IMR-90 (cell line): Measurements from ENCODE around the gene AZU1. TPM values are rescaled to one million over a fixed set of nuclear protein-coding genes. Genes with fewer than 3 reads are reported as not detected.

Experiments used
- ATAC-seq: fragments of 200-7000 bp; cut with Tn5 transposase; 2 replicates; pipeline ENCODE4 v1.9.1; 2020; ENCODE audit warnings: low read depth, mild to moderate bottlenecking, moderate library complexity
- BruUV-seq: library from RNA; stranded (reverse); fragments of 400-500 nt; replicated peaks from 2 replicates; lab custom pipeline; 2021; lab: Mats Ljungman, UMichigan
- CTCF ChIA-PET: fragments of 300-600 bp; formaldehyde crosslinking; extraction: SDS; loops from one replicate; lab custom pipeline; 2021; ENCODE audit warnings: antibody characterized with exemption; lab: Yijun Ruan, JAX
- POLR2A ChIA-PET: fragments of 300-600 bp; sonication (Branson Sonifier 250); formaldehyde crosslinking; loops from one replicate; lab custom pipeline; 2022; ENCODE audit warnings: antibody characterized with exemption; ENCODE audit not compliant: unreplicated experiment; lab: Charles Lee
- DNase-seq: peaks from one replicate; pipeline ENCODE4 v3.0.0; 2013
- H2AFZ ChIP-seq: replicated peaks from 2 replicates; pipeline ENCODE3; 2013; ENCODE audit warnings: low read length, mild to moderate bottlenecking; ENCODE audit not compliant: poor library complexity
- H2AK5ac ChIP-seq: 2 replicates; pipeline ENCODE4 v1.6.1; 2013; ENCODE audit warnings: low read depth, low read length, inconsistent platforms
- H2AK9ac ChIP-seq: replicated peaks from 2 replicates; pipeline ENCODE3; 2013; ENCODE audit warnings: mild to moderate bottlenecking, low read depth, low read length, moderate library complexity; ENCODE audit not compliant: poor library complexity
- H2BK120ac ChIP-seq: 2 replicates; pipeline ENCODE4 v1.6.1; 2013; ENCODE audit warnings: low read depth, low read length, inconsistent platforms
- H2BK15ac ChIP-seq: 3 replicates; pipeline ENCODE4 v1.6.1; 2013; ENCODE audit warnings: low read depth, low read length, inconsistent platforms
- H2BK20ac ChIP-seq: 2 replicates; pipeline ENCODE4 v1.6.1; 2013; ENCODE audit warnings: low read depth, mild to moderate bottlenecking, inconsistent platforms, low read length, moderate library complexity
- H2BK5ac ChIP-seq: 2 replicates; pipeline ENCODE4 v1.6.1; 2013; ENCODE audit warnings: mild to moderate bottlenecking, low read depth, low read length, inconsistent platforms; ENCODE audit not compliant: poor library complexity, severe bottlenecking
- H3K14ac ChIP-seq: replicated peaks from 2 replicates; pipeline ENCODE4 v1.6.1; 2013; ENCODE audit warnings: low read depth, low read length, inconsistent platforms
- H3K18ac ChIP-seq: 2 replicates; pipeline ENCODE4 v1.6.1; 2013; ENCODE audit warnings: low read depth, low read length, control low read depth
- H3K23ac ChIP-seq: 2 replicates; pipeline ENCODE4 v1.6.1; 2013; ENCODE audit warnings: low read depth, low read length, inconsistent platforms
- H3K27ac ChIP-seq: 2 replicates; pipeline ENCODE4 v1.5.1; 2013; ENCODE audit warnings: mild to moderate bottlenecking, control low read depth, low read length; ENCODE audit not compliant: insufficient read depth
- H3K27me3 ChIP-seq: 2 replicates; pipeline ENCODE4 v1.6.1; 2013; ENCODE audit warnings: low read length; ENCODE audit not compliant: control insufficient read depth, insufficient read depth
- H3K36me3 ChIP-seq: 2 replicates; pipeline ENCODE4 v1.6.1; 2013; ENCODE audit warnings: low read length, mixed read lengths; ENCODE audit not compliant: control insufficient read depth, insufficient read depth
- H3K4ac ChIP-seq: 2 replicates; pipeline ENCODE4 v1.6.1; 2013; ENCODE audit warnings: low read depth, low read length, inconsistent platforms
- H3K4me1 ChIP-seq: 2 replicates; pipeline ENCODE4 v1.6.1; 2013; ENCODE audit warnings: low read length, mixed read lengths; ENCODE audit not compliant: control insufficient read depth, insufficient read depth
- H3K4me2 ChIP-seq: 2 replicates; pipeline ENCODE4 v1.6.1; 2013; ENCODE audit warnings: low read depth, mild to moderate bottlenecking, control low read depth, low read length, moderate library complexity
- H3K4me3 ChIP-seq: 2 replicates; pipeline ENCODE4 v1.5.1; 2013; ENCODE audit warnings: low read depth, mild to moderate bottlenecking, control low read depth, low read length, moderate library complexity; ENCODE audit not compliant: insufficient read depth
- H3K56ac ChIP-seq: 2 replicates; pipeline ENCODE4 v1.6.1; 2013; ENCODE audit warnings: low read length, inconsistent platforms; ENCODE audit not compliant: insufficient read depth; ENCODE audit errors: extremely low read depth
- H3K79me1 ChIP-seq, 2 experiments: 2 replicates each; pipeline ENCODE4 v1.6.1; 2013; ENCODE audit warnings: low read length in 2 of 2, inconsistent platforms in 1 of 2, low read depth in 1 of 2
- H3K9ac ChIP-seq: 2 replicates; pipeline ENCODE4 v1.6.1; 2013; ENCODE audit warnings: low read depth, low read length, control low read depth
- H3K9me1 ChIP-seq: 2 replicates; pipeline ENCODE4 v1.6.1; 2013; ENCODE audit warnings: low read length, inconsistent platforms; ENCODE audit not compliant: insufficient read depth
- H3K9me3 ChIP-seq: 2 replicates; pipeline ENCODE4 v1.6.1; 2013; ENCODE audit warnings: low read length; ENCODE audit not compliant: control insufficient read depth, insufficient read depth
- H4K20me1 ChIP-seq: 2 replicates; pipeline ENCODE4 v1.6.1; 2013; ENCODE audit warnings: low read length, inconsistent platforms; ENCODE audit not compliant: insufficient read depth
- H4K5ac ChIP-seq: 2 replicates; pipeline ENCODE4 v1.6.1; 2013; ENCODE audit warnings: mild to moderate bottlenecking, low read depth, low read length, control low read depth
- H4K8ac ChIP-seq, 2 experiments: 2 replicates each; pipeline ENCODE4 v1.6.1; 2013; ENCODE audit warnings: low read depth in 2 of 2, low read length in 2 of 2, control low read depth in 1 of 2, inconsistent platforms in 1 of 2
- H4K91ac ChIP-seq: 2 replicates; pipeline ENCODE4 v1.6.1; 2013; ENCODE audit warnings: low read depth, low read length, inconsistent platforms; ENCODE audit not compliant: insufficient read depth
- MAFK ChIP-seq: IDR thresholded peaks from 2 replicates; pipeline ENCODE4 v1.6.1; 2012; ENCODE audit warnings: low read depth, low read length, improper control_type of control experiment
- POLR2A ChIP-seq: IDR thresholded peaks from 2 replicates; pipeline ENCODE4 v1.6.1; 2012; ENCODE audit warnings: mild to moderate bottlenecking, low read depth, low read length
- RFX5 ChIP-seq: IDR thresholded peaks from 2 replicates; pipeline ENCODE4 v1.8.0; 2012; ENCODE audit warnings: low read depth, mild to moderate bottlenecking, low read length, moderate library complexity
- SMC3 ChIP-seq: fragments of 150-350 bp; IDR thresholded peaks from 2 replicates; pipeline ENCODE4 v1.6.1; 2016; ENCODE audit warnings: low read depth, mild to moderate bottlenecking, antibody characterized with exemption, low read length, moderate library complexity
- whole genome bisulfite sequencing, 2 experiments: methylation state at CpG; one replicate each; pipeline versions ENCODE4 v1.1.5 to v1.1.7; 2013; ENCODE audit warnings: missing lambda C conversion rate in 2 of 2; ENCODE audit not compliant: insufficient read length in 1 of 2; ENCODE audit errors: extremely low coverage in 2 of 2; 5-methylcytosine and 5-hydroxymethylcytosine counted together
- dilution Hi-C: fragments of 300-500 bp; cut with HindIII; formaldehyde crosslinking; loops from one replicate; pipeline ENCODE4 v1.14.3; 2018; ENCODE audit warnings: low sequenced_read_pairs; ENCODE audit not compliant: unreplicated experiment
- in situ Hi-C: fragments of 300-500 bp; cut with MboI; formaldehyde crosslinking; loops from 3 replicates; pipeline ENCODE4 v1.14.3; 2019; ENCODE audit warnings: low sequenced_read_pairs, inconsistent platforms, mixed read lengths
- intact Hi-C: fragments of 100-400 bp; cut with micrococcal nuclease; formaldehyde crosslinking; loops from 2 replicates; pipeline ENCODE4 v1.10.0; 2022
- polyA plus RNA-seq, 3 experiments: library from polyadenylated mRNA; depleted of rRNA; stranded (reverse); fragments of >200 nt; gene quantifications; 2 replicates each; pipeline ENCODE4 v1.2.3, GENCODE V29; 2012; ENCODE audit warnings: low replicate concordance in 1 of 3
- total RNA-seq: library from RNA; depleted of rRNA; stranded (reverse); fragments of >200 nt; gene quantifications from 2 replicates; pipeline ENCODE4 v1.2.3, GENCODE V29; 2012

Gene AZU1
- total and polyA plus RNA-seq, 2 of the 4 experiments (the other 2 are of a cell fraction) = 0.12 TPM; not detected in 1

DNA sequence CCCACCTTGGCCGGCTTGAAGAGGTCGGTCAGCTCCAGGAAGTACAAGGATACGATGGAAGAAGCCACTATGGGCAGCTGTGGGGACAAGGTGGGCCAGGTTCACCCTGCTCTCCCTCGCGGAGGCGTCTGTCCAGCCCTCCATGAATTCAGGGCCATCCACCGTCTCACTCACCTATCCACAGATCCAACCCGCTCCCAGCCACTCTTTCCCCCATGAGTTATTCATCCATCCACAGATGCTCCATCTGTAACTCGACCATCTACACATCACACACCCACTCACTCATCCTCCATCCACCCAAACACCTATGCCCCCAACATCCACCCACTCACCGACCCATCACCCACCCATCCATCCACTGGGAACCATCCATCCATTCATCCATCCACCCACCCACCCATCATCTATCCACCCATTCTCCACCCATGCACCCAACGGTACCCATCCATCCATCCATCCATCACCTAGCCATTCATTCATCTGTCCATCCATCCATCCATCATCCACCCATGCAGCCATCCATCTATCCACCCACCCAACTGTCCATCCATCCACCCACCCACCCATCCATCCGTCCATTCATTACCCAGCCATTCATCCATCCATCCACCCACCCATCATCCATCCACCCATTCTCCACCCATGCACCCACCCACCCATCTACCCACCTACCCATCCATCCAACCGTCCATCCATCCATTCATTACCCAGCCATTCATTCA lies 11.7 kb upstream of the AZU1 start:
- BruUV-seq = no TSS peak
- no peaks in the 10 kb centered on the region for H3K9me1 ChIP-seq
- H4K91ac ChIP-seq = no peak overlapping the region
- in situ Hi-C loops = no loop called here
- peaks cover 37% of the 10 kb centered on the region for H3K36me3 ChIP-seq
- no peak overlapping the region for H3K9ac ChIP-seq
- H2BK20ac ChIP-seq = no peak overlapping the region
- no peak overlapping the region for H2BK120ac ChIP-seq
- WGBS, 2 experiments = 94 to 100% methylated on average over 2 to 13 of the region's 13 CpGs
- H2AFZ ChIP-seq = no peak overlapping the region
- H3K4me2 ChIP-seq = no peak overlapping the region
- no peak overlapping the region for H2BK15ac ChIP-seq
- no peak overlapping the region for H3K23ac ChIP-seq
- no peaks in the 10 kb centered on the region for H3K27me3 ChIP-seq
- DNase-seq = no peak
- ChIA-PET CTCF (no interaction called here), POLR2A (no interaction called here)
- no peak overlapping the region for H3K4ac ChIP-seq
- no peak overlapping the region for H4K8ac ChIP-seq
- H2BK5ac ChIP-seq = peak overlapping the region; percentile 33
- TF ChIP-seq SMC3 = no peak
- TF ChIP-seq POLR2A = 0 out of 2 replicates have a peak, but pooled peaks have one; percentile 23
- TF ChIP-seq MAFK = no peak
- TF ChIP-seq RFX5 = no peak
- H3K27ac ChIP-seq = no peak overlapping the region
- H3K79me1 ChIP-seq = peaks cover 0 to 7% of the 10 kb centered on the region in 2 experiments; a peak in 2 of 4 replicates
- peaks cover 17% of the 10 kb centered on the region; the same call in 1 of the 2 replicates for H4K20me1 ChIP-seq
- no peak overlapping the region for H3K4me3 ChIP-seq
- no peak overlapping the region for H2AK5ac ChIP-seq
- dilution Hi-C loops = no loop called here
- no peaks in the 10 kb centered on the region for H3K9me3 ChIP-seq
- no peak overlapping the region for H2AK9ac ChIP-seq
- no peak overlapping the region for H3K18ac ChIP-seq
- H3K56ac ChIP-seq = no peak overlapping the region
- no peak for ATAC-seq
- H4K5ac ChIP-seq = no peak overlapping the region
- H3K14ac ChIP-seq = no peak overlapping the region
- H3K4me1 ChIP-seq = no peaks in the 10 kb centered on the region
- intact Hi-C loops = loop anchor here (1.0 kb wide), 1 partner anchor 34 kb away; no protein-coding TSS in a partner anchor
